ENCODE measurements around the gene FRY. TPM values are rescaled to one million over a fixed set of nuclear protein-coding genes. Genes with fewer than 3 reads are reported as not detected.

Gene FRY
- total RNA-seq, 1 experiment from 2014 or later, result 4.7 TPM

GRCh38 chr13:32164622-32165268 is 133.2 kb downstream of the FRY start:
- ChIA-PET CTCF (interaction anchor here (0.5 to 1.0 kb wide), 4 partner anchors 251 to 1519 kb away, joined by 3 to 9 read pairs (median 4); no protein-coding TSS in a partner anchor), POLR2A (ENCODE audit: unreplicated experiment) (interaction anchor here (0.6 kb wide), 1 partner anchor 150 kb away, joined by 5 read pairs; the partner anchor contains the start of genes BRCA2 and ZAR1L)
- no TSS peak for BruUV-seq (replicated peaks)
- peak overlapping the region; percentile 44; the same call in 1 of the 2 replicates for H2AFZ ChIP-seq
- no peak overlapping the region for H3K4me3 ChIP-seq
- no peaks in the 10 kb centered on the region for H3F3A ChIP-seq (ENCODE audit: insufficient read depth, low read depth)
- H3K27ac ChIP-seq, result no peak overlapping the region
- TF ChIP-seq EZH2 (IDR thresholded peaks at IDR 0.05; ENCODE audit: low read depth) (no peak), CTCF (conservative IDR thresholded peaks at IDR 0.05) (peak; percentile 58; the same call in 1 of the 2 replicates)
- no peaks in the 10 kb centered on the region for H3K9me2 ChIP-seq (ENCODE audit: insufficient read depth)
- DNase-seq, result peak in 1 of 2 experiments; percentile 10
- H3K36me3 ChIP-seq (ENCODE audit: low read depth), result no peaks in the 10 kb centered on the region
- H3K4me1 ChIP-seq (replicated peaks; ENCODE audit: insufficient read depth), result no peaks in the 10 kb centered on the region
- no peaks in the 10 kb centered on the region for H3K27me3 ChIP-seq (ENCODE audit: insufficient read depth, low read depth)
- H3K79me2 ChIP-seq (ENCODE audit: low read depth), result no peaks in the 10 kb centered on the region
- 0 out of 2 replicates have a peak, but pooled peaks cover 4% of the 10 kb centered on the region for H3K9me3 ChIP-seq (ENCODE audit: insufficient read depth, low read depth)
- intact Hi-C loops (cut with micrococcal nuclease; ENCODE audit: unreplicated experiment), result loop anchor here (10.0 kb wide), 1 partner anchor 250 kb away; no protein-coding TSS in a partner anchor
- H4K20me1 ChIP-seq (ENCODE audit: insufficient read depth), result no peaks in the 10 kb centered on the region
- H3K4me2 ChIP-seq, result no peak overlapping the region

GRCh38 chr13:32165796-32166195 is 134.2 kb downstream of the FRY start:
- POLR2A ChIA-PET (ENCODE audit: unreplicated experiment), result no interaction called here
- Histone ChIP-seq H4K20me1 (ENCODE audit: insufficient read depth) (no peaks in the 10 kb centered on the region), H3K4me1 (replicated peaks; ENCODE audit: insufficient read depth) (no peaks in the 10 kb centered on the region), H3K27ac (no peak overlapping the region), H3K36me3 (ENCODE audit: low read depth) (no peaks in the 10 kb centered on the region), H3F3A (ENCODE audit: insufficient read depth, low read depth) (no peaks in the 10 kb centered on the region), H3K4me2 (no peak overlapping the region), H3K4me3 (no peak overlapping the region), H3K9me2 (ENCODE audit: insufficient read depth) (no peaks in the 10 kb centered on the region), H2AFZ (no peak overlapping the region), H3K9me3 (ENCODE audit: insufficient read depth, low read depth) (0 out of 2 replicates have a peak, but pooled peaks cover 4% of the 10 kb centered on the region), H3K27me3 (ENCODE audit: insufficient read depth, low read depth) (no peaks in the 10 kb centered on the region), H3K79me2 (ENCODE audit: low read depth) (no peaks in the 10 kb centered on the region)
- DNase-seq, result no peak
- no TSS peak for BruUV-seq (replicated peaks)
- intact Hi-C loops (cut with micrococcal nuclease; ENCODE audit: unreplicated experiment), result loop anchor here (10.0 kb wide), 1 partner anchor 251 kb away; no protein-coding TSS in a partner anchor
- CTCF ChIA-PET, result interaction anchor here (0.6 to 1.1 kb wide), 2 partner anchors 218 to 256 kb away, joined by 3 read pairs; no protein-coding TSS in a partner anchor
- TF ChIP-seq EZH2 (IDR thresholded peaks at IDR 0.05; ENCODE audit: low read depth), result no peak
- no peak for TF ChIP-seq CTCF (conservative IDR thresholded peaks at IDR 0.05)

- intact Hi-C loops (cut with micrococcal nuclease; ENCODE audit: unreplicated experiment), result loop anchor here (10.0 kb wide), 1 partner anchor 253 kb away; no protein-coding TSS in a partner anchor
- Histone ChIP-seq H3K9me2 (ENCODE audit: insufficient read depth) (no peaks in the 10 kb centered on the region), H3K79me2 (ENCODE audit: low read depth) (no peaks in the 10 kb centered on the region), H3F3A (ENCODE audit: insufficient read depth, low read depth) (no peaks in the 10 kb centered on the region), H2AFZ (no peak overlapping the region), H3K4me3 (no peak overlapping the region), H3K4me1 (replicated peaks; ENCODE audit: insufficient read depth) (no peaks in the 10 kb centered on the region), H4K20me1 (ENCODE audit: insufficient read depth) (no peaks in the 10 kb centered on the region), H3K27ac (no peak overlapping the region), H3K9me3 (ENCODE audit: insufficient read depth, low read depth) (0 out of 2 replicates have a peak, but pooled peaks cover 4% of the 10 kb centered on the region), H3K4me2 (no peak overlapping the region), H3K27me3 (ENCODE audit: insufficient read depth, low read depth) (no peaks in the 10 kb centered on the region), H3K36me3 (ENCODE audit: low read depth) (no peaks in the 10 kb centered on the region)
- CTCF ChIA-PET, result no interaction called here
- TF ChIP-seq EZH2 (IDR thresholded peaks at IDR 0.05; ENCODE audit: low read depth) (no peak), CTCF (conservative IDR thresholded peaks at IDR 0.05) (no peak)
- DNase-seq, result no peak
- POLR2A ChIA-PET (ENCODE audit: unreplicated experiment), result no interaction called here
- no TSS peak for BruUV-seq (replicated peaks)
Measured at GRCh38 chr13:32168131-32168530, 136.6 kb downstream of the FRY start.

Data from PC-9 (cell line).